ENCODE data around the gene LRRC4B.

The LRRC4B gene

DNA sequence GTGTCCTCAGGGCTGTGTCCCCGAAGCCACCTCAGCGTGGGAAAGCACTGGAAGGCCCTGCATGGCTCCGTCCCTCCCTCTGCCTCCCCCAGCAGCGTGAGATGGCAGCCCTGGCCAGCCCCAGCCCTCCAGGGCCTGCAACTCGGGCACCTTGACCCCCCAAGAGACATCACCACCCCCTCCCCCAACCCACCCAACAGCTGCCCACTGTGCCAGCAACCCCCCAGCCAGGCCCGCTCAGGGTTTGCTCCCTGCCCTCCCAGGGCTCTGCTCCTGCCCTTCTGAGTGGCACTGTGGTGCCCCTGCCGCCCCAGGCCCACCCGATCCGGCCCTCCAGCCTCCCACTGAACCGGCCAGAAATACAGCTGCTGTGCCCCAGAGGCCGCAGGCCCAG, 53.1 kb downstream of the LRRC4B start:
- TF ChIP-seq CTCF (IDR thresholded peaks at IDR 0.05; ENCODE audit: extremely low read depth, insufficient read depth, missing control alignments), result no peak
- in situ Hi-C loops (cut with MboI; ENCODE audit: low pct_unique_long_range_greater_than_20kb, low sequenced_read_pairs, unreplicated experiment), result no loop called here

GRCh38 chr19:50514346-50515167, 53.7 kb downstream of the LRRC4B start:
- no peak for TF ChIP-seq CTCF (IDR thresholded peaks at IDR 0.05; ENCODE audit: extremely low read depth, insufficient read depth, missing control alignments)
- in situ Hi-C loops (cut with MboI; ENCODE audit: low pct_unique_long_range_greater_than_20kb, low sequenced_read_pairs, unreplicated experiment), result no loop called here
- DNase-seq (ENCODE audit: low spot score), result no peak

More for the DNA sequence above, 53.1 kb downstream of the LRRC4B start:
- no peak for DNase-seq (ENCODE audit: low spot score)

DNA sequence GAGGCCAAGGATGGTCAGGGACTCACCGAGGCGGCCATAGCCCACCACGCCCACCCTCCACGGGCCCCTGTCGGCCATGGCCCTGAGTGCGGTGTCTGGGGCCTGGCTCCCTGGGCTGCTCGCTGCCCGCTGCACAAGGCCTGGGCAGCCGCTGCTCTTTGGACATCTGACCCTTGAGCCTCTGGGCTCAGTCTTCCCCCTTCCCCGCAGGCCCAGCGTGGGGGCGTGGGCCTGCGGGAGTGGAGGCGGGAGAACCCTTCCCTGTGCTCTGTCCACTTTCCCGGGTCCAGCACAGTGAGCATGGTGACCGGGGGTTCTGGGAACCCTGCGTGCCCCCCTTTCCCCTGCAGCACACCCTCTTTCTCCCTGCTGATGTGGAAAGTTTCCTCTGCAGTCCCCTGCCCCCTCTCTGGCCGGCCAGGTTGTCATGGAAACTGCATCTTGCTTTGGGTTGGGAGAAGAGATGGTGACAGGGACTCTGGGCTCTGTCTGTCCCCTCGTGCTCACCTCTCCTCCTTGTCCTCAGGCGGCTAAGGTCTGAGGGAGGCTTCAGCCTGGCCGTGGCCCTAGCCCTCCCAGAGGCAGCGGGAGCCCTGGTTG, 54.4 kb downstream of the LRRC4B start, which contains the start of gene ASPDH:
Gene ASPDH (minus strand): TSS at position 168 of the 600 bp plus-strand sequence. CDS start 90 bp downstream, at position 78.
- no peak for DNase-seq (ENCODE audit: low spot score)
- in situ Hi-C loops (cut with MboI; ENCODE audit: low pct_unique_long_range_greater_than_20kb, low sequenced_read_pairs, unreplicated experiment), result no loop called here
- no peak for TF ChIP-seq CTCF (IDR thresholded peaks at IDR 0.05; ENCODE audit: extremely low read depth, insufficient read depth, missing control alignments)

DNA sequence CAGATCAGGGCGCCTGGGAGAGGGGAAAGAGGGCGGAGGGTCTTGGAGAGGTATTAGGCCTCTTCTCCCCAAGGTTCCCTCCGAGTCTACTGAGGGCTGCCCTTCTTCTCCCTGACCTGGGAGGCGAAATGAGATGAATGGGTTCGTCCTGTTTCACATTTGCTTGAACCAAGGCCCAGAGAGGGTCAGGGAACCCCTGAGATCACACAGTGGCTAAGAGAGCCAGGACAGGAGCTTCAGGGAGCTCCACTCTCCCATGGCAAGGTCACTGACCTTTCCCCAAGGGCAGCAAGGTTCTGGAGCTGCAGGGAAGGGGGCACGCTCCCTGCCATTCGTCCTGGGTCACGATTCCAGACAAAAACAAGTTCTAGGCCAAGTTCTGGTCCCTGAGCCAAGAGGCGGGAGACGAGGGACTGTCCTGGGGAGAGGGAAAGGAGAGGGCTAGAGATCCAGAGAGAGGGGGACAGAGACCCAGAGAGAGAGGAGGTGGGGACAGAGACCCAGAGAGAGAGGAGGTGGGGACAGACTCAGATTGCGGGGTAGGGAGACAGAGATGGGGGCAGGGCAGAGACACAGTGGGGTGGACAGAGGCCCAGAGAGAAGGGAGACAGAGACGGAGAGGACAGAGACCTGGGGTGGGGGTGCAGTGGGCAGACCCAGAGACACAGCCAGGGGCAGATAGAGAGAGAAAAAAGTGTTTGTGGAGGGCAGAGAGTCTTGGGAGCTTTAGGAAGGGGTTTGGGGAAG, 55.1 kb downstream of the LRRC4B start:
- DNase-seq (ENCODE audit: low spot score), result no peak
- in situ Hi-C loops (cut with MboI; ENCODE audit: low pct_unique_long_range_greater_than_20kb, low sequenced_read_pairs, unreplicated experiment), result no loop called here
- no peak for TF ChIP-seq CTCF (IDR thresholded peaks at IDR 0.05; ENCODE audit: extremely low read depth, insufficient read depth, missing control alignments)

- DNase-seq (ENCODE audit: low spot score), result no peak
- in situ Hi-C loops (cut with MboI; ENCODE audit: low pct_unique_long_range_greater_than_20kb, low sequenced_read_pairs, unreplicated experiment), result no loop called here
- TF ChIP-seq CTCF (IDR thresholded peaks at IDR 0.05; ENCODE audit: extremely low read depth, insufficient read depth, missing control alignments), result no peak
These were observed 55.9 kb downstream of the LRRC4B start for GRCh38 chr19:50512112-50512998.

Data from GM13977 (cell line).